ENCODE data around the gene CAMKMT. TPM values are rescaled to one million over a fixed set of nuclear protein-coding genes. Genes with fewer than 3 reads are reported as not detected.
"Not testable (repeated sequence)": the region's sequence is repeated elsewhere in the genome, so short reads cannot be mapped to it uniquely, and the experiment has no call there.

Gene CAMKMT
- total RNA-seq, 2 donors from 2014 or later, result 13.5 to 26.5 TPM

DNA sequence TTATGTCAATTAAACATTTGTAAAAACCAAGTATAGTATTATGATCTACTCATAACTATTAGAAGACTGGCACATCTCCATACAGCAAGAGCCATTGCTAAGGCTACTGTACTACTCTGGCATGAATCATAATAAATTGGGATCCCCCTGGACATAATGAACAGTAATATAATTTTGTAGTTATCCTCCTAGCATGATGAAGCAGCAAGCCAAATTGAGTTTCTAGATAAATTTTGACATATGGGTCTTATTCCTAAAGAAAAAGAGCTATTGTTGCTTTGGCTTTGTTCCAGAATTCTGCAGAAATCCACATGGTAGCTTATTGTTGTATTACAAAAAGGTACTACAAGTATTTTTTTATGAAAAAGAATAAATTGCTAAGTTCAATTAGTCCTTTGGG, 204.3 kb downstream of the CAMKMT start:
- peaks cover 0 to 8% of the 10 kb centered on the region in 2 donors for H3K4me1 Mint-ChIP-seq (ENCODE audit: low read depth in 2 of 2)
- no peak overlapping the region for H3K27ac Mint-ChIP-seq

GRCh38 chr2:44569491-44569890, 207.7 kb downstream of the CAMKMT start:
- Mint-ChIP-seq H3K27ac (no peak overlapping the region), H3K36me3 (no peaks in the 10 kb centered on the region), H3K4me3 (no peak overlapping the region), H3K27me3 (no peaks in the 10 kb centered on the region), H3K4me1 (ENCODE audit: low read depth in 2 of 2) (peaks cover 0 to 12% of the 10 kb centered on the region in 2 donors), H3K9me3 (no peaks in the 10 kb centered on the region)
- DNase-seq (ENCODE audit: low spot score) (no peak), ATAC-seq (no peak)

More for the DNA sequence above, 204.3 kb downstream of the CAMKMT start:
- Mint-ChIP-seq H3K27me3 (no peaks in the 10 kb centered on the region), H3K36me3 (no peaks in the 10 kb centered on the region), H3K4me3 (no peak overlapping the region), H3K9me3 (no peaks in the 10 kb centered on the region)
- ATAC-seq (no peak), DNase-seq (ENCODE audit: low spot score) (no peak)

- Mint-ChIP-seq H3K27ac (no peak overlapping the region), H3K36me3 (no peaks in the 10 kb centered on the region), H3K4me1 (ENCODE audit: low read depth in 2 of 2) (peaks cover 0 to 12% of the 10 kb centered on the region in 2 donors), H3K4me3 (no peak overlapping the region), H3K9me3 (no peaks in the 10 kb centered on the region), H3K27me3 (no peaks in the 10 kb centered on the region)
- ATAC-seq, result no peak
- no peak for DNase-seq (ENCODE audit: low spot score)
Measured at GRCh38 chr2:44570271-44570670, 208.5 kb downstream of the CAMKMT start.

GRCh38 chr2:44570777-44571176, 209.0 kb downstream of the CAMKMT start:
- Mint-ChIP-seq H3K4me1 (ENCODE audit: low read depth in 2 of 2) (peaks cover 0 to 12% of the 10 kb centered on the region in 2 donors), H3K9me3 (no peaks in the 10 kb centered on the region), H3K27me3 (no peaks in the 10 kb centered on the region), H3K36me3 (no peaks in the 10 kb centered on the region), H3K4me3 (no peak overlapping the region), H3K27ac (no peak overlapping the region)
- no peak for ATAC-seq
- DNase-seq (ENCODE audit: low spot score), result no peak

GRCh38 chr2:44572196-44572900, 210.6 kb downstream of the CAMKMT start:
- Mint-ChIP-seq H3K4me3 (no peak overlapping the region), H3K27me3 (no peaks in the 10 kb centered on the region), H3K4me1 (ENCODE audit: low read depth in 2 of 2) (peaks cover 11 to 18% of the 10 kb centered on the region in 2 donors), H3K36me3 (no peaks in the 10 kb centered on the region), H3K27ac (no peak overlapping the region), H3K9me3 (no peaks in the 10 kb centered on the region)
- no peak for DNase-seq (ENCODE audit: low spot score)
- ATAC-seq, result peak in 1 of 2 donors; percentile 17

- DNase-seq (ENCODE audit: low spot score) (no peak), ATAC-seq (no peak)
- H3K27ac Mint-ChIP-seq, result no peak overlapping the region
- no peaks in the 10 kb centered on the region for H3K9me3 Mint-ChIP-seq
- H3K4me1 Mint-ChIP-seq (ENCODE audit: low read depth in 2 of 2), result peaks cover 25% of the 10 kb centered on the region in 2 donors
- H3K4me3 Mint-ChIP-seq, result no peak overlapping the region
- no peaks in the 10 kb centered on the region for H3K27me3 Mint-ChIP-seq
- no peaks in the 10 kb centered on the region for H3K36me3 Mint-ChIP-seq
Measured at GRCh38 chr2:44573996-44574395, 212.2 kb downstream of the CAMKMT start.

DNA sequence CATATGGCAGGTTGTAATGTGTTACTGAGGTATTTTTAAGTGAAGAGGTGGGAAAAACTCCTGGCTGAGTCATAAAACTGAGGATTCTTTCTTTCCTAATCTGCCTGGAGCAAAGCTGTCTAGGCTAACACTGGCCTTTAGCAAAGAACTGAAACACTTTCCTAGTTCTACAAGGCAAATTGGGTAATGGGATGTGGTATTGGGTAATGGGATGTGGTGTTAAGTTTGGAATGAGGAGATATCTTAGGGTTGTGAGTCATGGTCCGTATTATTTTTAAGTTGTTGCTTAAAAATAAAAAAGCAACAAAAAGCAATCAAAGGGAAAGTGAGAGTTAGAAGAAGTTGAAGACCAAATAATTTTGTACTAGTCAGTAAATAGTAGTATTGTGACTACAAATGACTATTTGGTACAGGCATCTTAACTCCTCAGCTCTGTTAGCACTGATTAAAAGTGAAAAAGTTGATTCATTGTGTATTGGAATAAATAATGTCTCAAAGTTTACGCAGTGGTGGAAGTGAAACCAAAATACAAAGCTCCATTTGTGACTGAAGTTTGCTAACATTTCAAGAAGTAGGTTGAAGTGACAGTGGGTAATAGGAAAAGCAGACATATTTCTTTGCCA, 216.8 kb downstream of the CAMKMT start:
- peaks cover 22 to 32% of the 10 kb centered on the region in 2 donors for H3K4me1 Mint-ChIP-seq (ENCODE audit: low read depth in 2 of 2)
- peak overlapping the region; percentile 64 for H3K4me3 Mint-ChIP-seq
- peak overlapping the region; percentile 70 to 72 for H3K27ac Mint-ChIP-seq
- no peaks in the 10 kb centered on the region for H3K9me3 Mint-ChIP-seq
- no peaks in the 10 kb centered on the region for H3K27me3 Mint-ChIP-seq
- no peaks in the 10 kb centered on the region for H3K36me3 Mint-ChIP-seq
- ATAC-seq (peak; percentile 87 to 92), DNase-seq (ENCODE audit: low spot score) (no peak)

DNA sequence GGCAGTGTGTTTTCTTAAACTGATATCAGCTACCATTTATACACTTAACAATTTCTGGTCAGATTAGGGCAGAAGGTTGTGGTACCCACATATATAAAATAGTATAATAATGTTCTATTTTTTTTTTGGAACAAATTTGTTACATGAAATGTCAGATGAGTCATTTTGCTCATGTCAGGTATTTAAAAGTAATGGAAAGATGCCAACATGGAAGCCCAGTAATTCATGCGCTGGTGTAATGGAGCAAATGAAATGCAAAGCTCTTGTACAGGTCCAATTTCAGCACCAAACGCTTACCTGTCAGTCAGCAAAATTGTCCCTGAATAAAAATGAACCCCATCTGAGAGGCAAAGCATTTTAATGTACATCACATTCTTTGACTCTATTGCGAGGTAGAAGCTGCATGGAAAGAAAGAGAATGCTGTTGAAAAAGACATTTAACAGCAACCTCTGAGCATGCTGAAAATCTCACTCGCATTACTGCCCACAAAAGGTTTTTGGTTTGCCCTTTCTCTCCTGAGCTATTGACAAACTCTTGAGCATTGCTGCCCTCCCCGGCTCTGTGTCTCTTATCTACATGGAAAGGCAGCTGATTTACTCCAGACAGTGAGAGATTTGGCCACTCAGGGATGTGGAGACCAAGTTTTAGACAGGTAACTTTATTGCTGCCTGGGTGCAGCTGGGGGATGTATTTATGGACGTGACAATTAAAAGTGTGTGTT, 217.5 kb downstream of the CAMKMT start:
- H3K4me3 Mint-ChIP-seq, result peak overlapping the region; percentile 64
- peak overlapping the region; percentile 70 to 72 for H3K27ac Mint-ChIP-seq
- H3K9me3 Mint-ChIP-seq, result no peaks in the 10 kb centered on the region
- ATAC-seq (no peak), DNase-seq (ENCODE audit: low spot score) (no peak)
- peaks cover 22 to 32% of the 10 kb centered on the region in 2 donors for H3K4me1 Mint-ChIP-seq (ENCODE audit: low read depth in 2 of 2)
- no peaks in the 10 kb centered on the region for H3K36me3 Mint-ChIP-seq
- H3K27me3 Mint-ChIP-seq, result no peaks in the 10 kb centered on the region

DNA sequence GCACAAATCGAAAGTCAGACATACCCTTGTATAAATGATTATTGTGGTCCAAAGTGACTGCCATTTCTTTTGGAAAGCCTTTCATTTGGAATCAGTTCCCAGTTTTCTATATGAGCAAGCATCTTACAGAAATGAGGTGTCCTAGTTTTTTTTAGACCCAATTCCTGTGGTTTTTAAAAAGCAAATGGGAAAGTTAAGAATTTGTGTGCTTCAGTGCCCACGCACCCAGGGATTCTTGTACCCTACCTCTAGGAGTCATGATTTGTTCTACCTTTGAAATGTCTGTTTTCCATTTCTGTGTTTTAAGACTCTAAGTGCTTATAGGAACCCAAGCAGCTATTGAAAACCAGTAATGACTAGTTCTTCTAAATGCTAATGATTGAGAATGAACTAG, 218.1 kb downstream of the CAMKMT start:
- DNase-seq (ENCODE audit: low spot score) (no peak), ATAC-seq (no peak)
- Mint-ChIP-seq H3K27me3 (no peaks in the 10 kb centered on the region), H3K4me1 (ENCODE audit: low read depth in 2 of 2) (peaks cover 22 to 33% of the 10 kb centered on the region in 2 donors), H3K27ac (peak overlapping the region; percentile 70 to 72), H3K4me3 (peak overlapping the region; percentile 37), H3K36me3 (no peaks in the 10 kb centered on the region), H3K9me3 (no peaks in the 10 kb centered on the region)

- no peaks in the 10 kb centered on the region for H3K36me3 Mint-ChIP-seq
- no peak for ATAC-seq
- H3K27me3 Mint-ChIP-seq, result no peaks in the 10 kb centered on the region
- DNase-seq (ENCODE audit: low spot score), result no peak
- H3K4me1 Mint-ChIP-seq (ENCODE audit: low read depth in 2 of 2), result peaks cover 31 to 42% of the 10 kb centered on the region in 2 donors
- no peaks in the 10 kb centered on the region for H3K9me3 Mint-ChIP-seq
- peak overlapping the region in 1 of 2 donors; percentile 58 for H3K27ac Mint-ChIP-seq
- H3K4me3 Mint-ChIP-seq, result no peak overlapping the region
Measured at GRCh38 chr2:44580875-44581515, 219.2 kb downstream of the CAMKMT start.

DNA sequence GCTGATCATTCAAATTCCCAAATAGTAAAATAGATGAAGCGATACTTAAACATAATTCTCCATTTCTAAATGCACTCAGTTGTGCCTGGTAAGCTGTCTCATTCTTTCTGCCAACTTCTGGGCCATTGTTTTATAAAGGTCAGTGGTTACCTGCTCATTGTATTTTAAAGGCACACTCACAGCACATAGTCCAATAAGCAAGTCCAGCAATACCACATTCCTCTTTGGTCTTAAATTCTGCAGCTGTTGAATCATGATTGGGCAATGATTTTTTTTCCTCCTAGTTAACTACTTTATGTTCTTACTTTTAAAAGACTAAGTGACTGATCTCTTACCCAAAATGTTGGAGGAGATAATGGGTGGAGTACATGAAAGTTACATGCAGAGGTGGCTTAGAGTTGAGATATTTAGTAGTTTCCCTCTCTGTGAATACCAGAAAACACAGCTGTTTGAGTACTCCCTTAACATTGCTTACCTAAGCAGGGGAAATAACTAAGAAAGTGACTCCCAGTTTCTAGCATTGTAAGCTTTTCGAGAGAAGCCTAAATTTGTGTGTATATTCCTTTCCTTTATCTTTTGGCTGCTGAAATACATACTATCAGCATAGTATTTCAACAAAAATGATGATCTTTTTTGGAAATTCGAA, 220.7 kb downstream of the CAMKMT start:
- DNase-seq (ENCODE audit: low spot score) (no peak), ATAC-seq (no peak)
- no peaks in the 10 kb centered on the region for H3K9me3 Mint-ChIP-seq
- no peak overlapping the region for H3K4me3 Mint-ChIP-seq
- no peaks in the 10 kb centered on the region for H3K27me3 Mint-ChIP-seq
- peaks cover 28 to 30% of the 10 kb centered on the region in 2 donors for H3K4me1 Mint-ChIP-seq (ENCODE audit: low read depth in 2 of 2)
- no peaks in the 10 kb centered on the region for H3K36me3 Mint-ChIP-seq
- H3K27ac Mint-ChIP-seq, result no peak overlapping the region

DNA sequence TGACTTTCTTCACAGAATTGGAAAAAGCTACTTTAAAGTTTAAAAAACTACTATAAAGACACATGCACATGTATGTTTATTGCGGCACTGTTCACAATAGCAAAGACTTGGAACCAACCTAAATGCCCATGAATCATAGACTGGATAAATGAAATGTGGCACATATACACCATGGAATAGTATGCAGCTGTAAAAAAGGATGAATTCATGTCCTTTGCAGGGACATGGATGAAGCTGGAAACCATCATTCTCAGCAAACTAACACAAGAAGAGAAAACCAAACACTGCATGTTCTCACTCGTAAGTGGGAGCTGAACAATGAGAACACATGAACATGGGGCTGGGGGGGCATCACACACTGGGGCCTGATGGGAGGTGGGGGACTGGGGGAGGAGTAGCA, 233.9 kb downstream of the CAMKMT start:
- not testable (repeated sequence) for H3K27ac Mint-ChIP-seq; H3K36me3 Mint-ChIP-seq; H3K9me3 Mint-ChIP-seq; ATAC-seq; H3K27me3 Mint-ChIP-seq; DNase-seq (ENCODE audit: low spot score); H3K4me1 Mint-ChIP-seq (ENCODE audit: low read depth in 2 of 2); H3K4me3 Mint-ChIP-seq

- Mint-ChIP-seq H3K27me3 (no peaks in the 10 kb centered on the region), H3K4me3 (no peak overlapping the region), H3K4me1 (ENCODE audit: low read depth in 2 of 2) (peaks cover 0 to 2% of the 10 kb centered on the region in 2 donors), H3K9me3 (no peaks in the 10 kb centered on the region), H3K27ac (no peak overlapping the region), H3K36me3 (no peaks in the 10 kb centered on the region)
- DNase-seq (ENCODE audit: low spot score), result no peak
- no peak for ATAC-seq
Measured at GRCh38 chr2:44596537-44597320, 235.0 kb downstream of the CAMKMT start.

Data from natural killer cell treated with Interleukin-12 subunit alpha and Interleukin-12 subunit beta and Interleukin-15 and Interleukin-18, amount 100 ng/mL, for 72 hours (primary cell).